HFFc6 (cell line): ENCODE data around the gene FBLIM1. TPM values are rescaled to one million over a fixed set of nuclear protein-coding genes. Genes with fewer than 3 reads are reported as not detected.

ENCODE experiments used
- DNase-seq: peaks from one replicate; pipeline ENCODE4 v3.0.0-alpha.2; 2018
- H3K27ac Mint-ChIP-seq: 2 replicates; pipeline ENCODE4 v1.8.0; 2020; ENCODE audit warnings: mild to moderate bottlenecking, mixed read lengths
- H3K27me3 Mint-ChIP-seq: 2 replicates; pipeline ENCODE4 v1.8.0; 2021; ENCODE audit warnings: mild to moderate bottlenecking, moderate library complexity, mixed read lengths; ENCODE audit not compliant: insufficient read depth
- H3K36me3 Mint-ChIP-seq: 2 replicates; pipeline ENCODE4 v1.8.0; 2021; ENCODE audit warnings: low read depth, mixed read lengths
- H3K4me1 Mint-ChIP-seq: 2 replicates; pipeline ENCODE4 v1.8.0; 2020; ENCODE audit warnings: low read depth, mixed read lengths
- H3K4me3 Mint-ChIP-seq: 2 replicates; pipeline ENCODE4 v1.8.0; 2020; ENCODE audit warnings: mild to moderate bottlenecking, moderate library complexity, mixed read lengths
- H3K9me3 Mint-ChIP-seq: 2 replicates; pipeline ENCODE4 v1.8.0; 2020; ENCODE audit warnings: mild to moderate bottlenecking, mixed read lengths
- CTCF ChIP-seq: fragments of 200-600 bp; sonication (generic); IDR thresholded peaks from 2 replicates; pipeline ENCODE4 v1.5.0; 2021; ENCODE audit warnings: antibody characterized with exemption, mild to moderate bottlenecking
- total RNA-seq, 6 experiments: library from RNA; stranded (reverse); fragmentation: NEBNext Ultra II Directional; extraction: Animal tissue kit (Norgen Biotek cat#: 25700); gene quantifications; 2 replicates in 1 of 6; 3 replicates in 5 of 6; pipeline ENCODE4 v1.2.3, GENCODE V29; 2021

The FBLIM1 gene
- total RNA-seq, 6 experiments from 2014 or later: 98.4 to 127 (median 110) TPM

- no peaks in the 10 kb centered on the region for H3K27me3 Mint-ChIP-seq
- TF ChIP-seq CTCF: 0 out of 2 replicates have a peak, but pooled peaks have one; percentile 7
- H3K4me3 Mint-ChIP-seq: no peak overlapping the region
- H3K36me3 Mint-ChIP-seq: peaks cover 7% of the 10 kb centered on the region
- peaks cover 25% of the 10 kb centered on the region for H3K4me1 Mint-ChIP-seq
- no peak for DNase-seq
- no peaks in the 10 kb centered on the region for H3K9me3 Mint-ChIP-seq
- no peak overlapping the region for H3K27ac Mint-ChIP-seq
These were observed 71.7 kb downstream of the FBLIM1 start for GRCh38 chr1:15830258-15830657.

- Mint-ChIP-seq H3K36me3 (peaks cover 7% of the 10 kb centered on the region), H3K4me3 (peak overlapping the region; percentile 98), H3K9me3 (no peaks in the 10 kb centered on the region), H3K27ac (peak overlapping the region; percentile 98), H3K27me3 (peaks cover 1% of the 10 kb centered on the region; the same call in 1 of the 2 replicates), H3K4me1 (peaks cover 24% of the 10 kb centered on the region)
- no peak for TF ChIP-seq CTCF
- DNase-seq: peak; percentile 15
These were observed 74.6 kb downstream of the FBLIM1 start for GRCh38 chr1:15833069-15833679.

- H3K27ac Mint-ChIP-seq: peak overlapping the region; percentile 98
- peaks cover 7% of the 10 kb centered on the region for H3K36me3 Mint-ChIP-seq
- peak overlapping the region; percentile 98 for H3K4me3 Mint-ChIP-seq
- TF ChIP-seq CTCF: no peak
- no peaks in the 10 kb centered on the region for H3K9me3 Mint-ChIP-seq
- peaks cover 1% of the 10 kb centered on the region; the same call in 1 of the 2 replicates for H3K27me3 Mint-ChIP-seq
- H3K4me1 Mint-ChIP-seq: peaks cover 24% of the 10 kb centered on the region
- no peak for DNase-seq
These were observed 75.3 kb downstream of the FBLIM1 start for GRCh38 chr1:15833842-15834405.

GRCh38 chr1:15834406-15835204 lies 76.0 kb downstream of the FBLIM1 start:
- peaks cover 24% of the 10 kb centered on the region for H3K4me1 Mint-ChIP-seq
- no peak for TF ChIP-seq CTCF
- peak; percentile 81 for DNase-seq
- H3K4me3 Mint-ChIP-seq: peak overlapping the region; percentile 98
- H3K9me3 Mint-ChIP-seq: no peaks in the 10 kb centered on the region
- peaks cover 7% of the 10 kb centered on the region for H3K36me3 Mint-ChIP-seq
- peak overlapping the region; percentile 98 for H3K27ac Mint-ChIP-seq
- peaks cover 1% of the 10 kb centered on the region; the same call in 1 of the 2 replicates for H3K27me3 Mint-ChIP-seq

GRCh38 chr1:15835205-15835740 lies 76.7 kb downstream of the FBLIM1 start:
- Mint-ChIP-seq H3K9me3 (no peaks in the 10 kb centered on the region), H3K27ac (peak overlapping the region; percentile 98), H3K36me3 (peaks cover 7% of the 10 kb centered on the region), H3K4me3 (peak overlapping the region; percentile 98), H3K4me1 (peaks cover 24% of the 10 kb centered on the region), H3K27me3 (peaks cover 1% of the 10 kb centered on the region; the same call in 1 of the 2 replicates)
- 0 out of 2 replicates have a peak, but pooled peaks have one; percentile 4 for TF ChIP-seq CTCF
- no peak for DNase-seq
